ENCODE measurements around the gene CXCL10.
A peak's percentile ranks its signal among the peaks of the same experiment; 100 is the strongest.
"Not testable (repeated sequence)": the region's sequence is repeated elsewhere in the genome, so short reads cannot be mapped to it uniquely, and the experiment has no call there.

CXCL10 gene

GRCh38 chr4:76011700-76012387, 11.5 kb downstream of the CXCL10 start:
- no peaks in the 10 kb centered on the region for H3K9me3 Mint-ChIP-seq
- H3K27ac Mint-ChIP-seq, result peak overlapping the region; percentile 56
- H3K4me1 Mint-ChIP-seq (ENCODE audit: low read depth), result peaks cover 11% of the 10 kb centered on the region
- H3K4me3 Mint-ChIP-seq, result no peak overlapping the region
- H3K36me3 Mint-ChIP-seq (ENCODE audit: low read depth), result no peaks in the 10 kb centered on the region
- peaks cover 17% of the 10 kb centered on the region for H3K27me3 Mint-ChIP-seq

- Mint-ChIP-seq H3K4me3 (no peak overlapping the region), H3K36me3 (ENCODE audit: low read depth) (no peaks in the 10 kb centered on the region), H3K27me3 (peaks cover 20% of the 10 kb centered on the region), H3K9me3 (no peaks in the 10 kb centered on the region), H3K4me1 (ENCODE audit: low read depth) (peaks cover 8% of the 10 kb centered on the region), H3K27ac (no peak overlapping the region)
Measured at GRCh38 chr4:76011018-76011670, 12.2 kb downstream of the CXCL10 start.

- Mint-ChIP-seq H3K4me1 (ENCODE audit: low read depth) (peaks cover 8% of the 10 kb centered on the region), H3K27me3 (peaks cover 25% of the 10 kb centered on the region), H3K27ac (no peak overlapping the region), H3K4me3 (no peak overlapping the region), H3K9me3 (no peaks in the 10 kb centered on the region), H3K36me3 (ENCODE audit: low read depth) (no peaks in the 10 kb centered on the region)
Measured at GRCh38 chr4:76010576-76010975, 12.7 kb downstream of the CXCL10 start.

DNA sequence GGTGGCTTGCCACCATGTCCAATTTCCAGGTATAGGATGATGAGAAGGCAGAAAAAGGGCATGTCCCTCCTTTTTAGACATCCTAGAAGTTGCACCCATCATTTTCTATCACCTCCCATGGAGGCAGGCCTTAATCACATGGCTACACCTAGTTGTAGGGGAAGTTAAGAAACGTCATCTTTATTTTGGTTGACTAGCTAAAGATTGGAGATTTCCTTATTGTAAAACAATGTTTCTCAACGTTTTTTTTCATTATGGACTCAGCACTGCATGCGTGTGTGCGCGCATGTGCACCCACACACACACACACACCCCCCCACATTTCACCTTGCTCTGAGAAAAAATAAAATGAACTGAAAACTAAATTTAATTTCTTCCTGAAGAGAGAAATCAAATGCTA, 14.0 kb downstream of the CXCL10 start:
- H3K27ac Mint-ChIP-seq, result no peak overlapping the region
- H3K4me1 Mint-ChIP-seq (ENCODE audit: low read depth), result peaks cover 3% of the 10 kb centered on the region
- no peaks in the 10 kb centered on the region for H3K36me3 Mint-ChIP-seq (ENCODE audit: low read depth)
- no peaks in the 10 kb centered on the region for H3K9me3 Mint-ChIP-seq
- peaks cover 27% of the 10 kb centered on the region for H3K27me3 Mint-ChIP-seq
- no peak overlapping the region for H3K4me3 Mint-ChIP-seq

- H3K36me3 Mint-ChIP-seq (ENCODE audit: low read depth), result no peaks in the 10 kb centered on the region
- H3K27me3 Mint-ChIP-seq, result peaks cover 27% of the 10 kb centered on the region
- peak within 1 kb of the TSS; percentile 19 for H3K27ac Mint-ChIP-seq
Measured at GRCh38 chr4:76007089-76007862, 16.0 kb downstream of the CXCL10 start, which contains the start of gene CXCL9. CXCL9 (minus strand) TSS chr4:76007509; CDS start chr4:76007449, 60 bp downstream.

DNA sequence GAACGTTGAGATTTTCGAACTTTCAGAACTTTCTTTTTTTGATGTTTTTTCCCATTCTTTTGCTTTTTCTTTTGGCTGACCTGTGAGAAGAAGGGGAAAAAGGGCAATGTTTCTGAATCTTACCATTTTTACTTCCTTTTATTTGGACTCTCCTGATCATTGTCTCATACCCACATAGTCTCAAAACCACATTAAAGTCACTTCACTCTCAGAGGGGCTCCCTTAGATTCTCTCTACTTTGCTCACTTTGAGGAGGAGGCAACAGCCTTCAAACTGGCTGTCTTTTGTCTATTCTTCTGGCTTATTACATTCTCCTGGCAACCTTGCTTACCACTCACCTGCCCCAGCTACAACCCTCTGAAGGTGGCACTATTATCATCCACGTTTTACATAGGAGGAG, 19.7 kb downstream of the CXCL10 start:
- Mint-ChIP-seq H3K27me3 (peaks cover 22% of the 10 kb centered on the region), H3K4me1 (ENCODE audit: low read depth) (peaks cover 6% of the 10 kb centered on the region), H3K36me3 (ENCODE audit: low read depth) (no peaks in the 10 kb centered on the region), H3K9me3 (no peaks in the 10 kb centered on the region), H3K4me3 (no peak overlapping the region), H3K27ac (no peak overlapping the region)

More at GRCh38 chr4:76007089-76007862, 16.0 kb downstream of the CXCL10 start, which contains the start of gene CXCL9:
- Mint-ChIP-seq H3K4me3 (peak within 1 kb of the TSS; percentile 64), H3K9me3 (no peaks in the 10 kb centered on the region), H3K4me1 (ENCODE audit: low read depth) (peaks cover 6% of the 10 kb centered on the region)

DNA sequence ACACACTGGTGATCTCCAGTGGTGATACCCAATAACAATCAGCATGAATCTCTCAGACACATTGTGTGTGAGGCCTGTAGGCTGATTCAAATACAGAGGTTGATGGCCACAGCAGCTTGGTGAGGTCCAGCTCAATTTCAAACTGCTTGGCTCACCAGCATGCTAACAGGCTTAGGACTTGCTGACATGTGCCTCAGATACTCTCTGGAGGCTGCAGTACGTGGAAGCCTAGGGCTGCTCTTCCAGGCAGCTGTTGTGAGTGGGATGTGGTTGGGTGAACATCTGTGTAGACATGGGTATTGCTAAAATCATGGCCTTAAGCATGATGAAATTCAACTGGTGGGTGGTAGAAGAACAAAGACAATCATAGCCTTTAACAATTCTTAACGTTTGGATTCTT, 20.3 kb downstream of the CXCL10 start:
- Mint-ChIP-seq H3K27ac (peak overlapping the region; percentile 24), H3K4me1 (ENCODE audit: low read depth) (peaks cover 6% of the 10 kb centered on the region), H3K27me3 (peaks cover 21% of the 10 kb centered on the region), H3K36me3 (ENCODE audit: low read depth) (no peaks in the 10 kb centered on the region), H3K4me3 (no peak overlapping the region), H3K9me3 (no peaks in the 10 kb centered on the region)

GRCh38 chr4:76002176-76002575, 21.1 kb downstream of the CXCL10 start:
- no peak overlapping the region for H3K4me3 Mint-ChIP-seq
- H3K27ac Mint-ChIP-seq, result no peak overlapping the region
- H3K9me3 Mint-ChIP-seq, result no peaks in the 10 kb centered on the region
- H3K27me3 Mint-ChIP-seq, result peaks cover 18% of the 10 kb centered on the region
- H3K36me3 Mint-ChIP-seq (ENCODE audit: low read depth), result no peaks in the 10 kb centered on the region
- H3K4me1 Mint-ChIP-seq (ENCODE audit: low read depth), result peaks cover 6% of the 10 kb centered on the region

DNA sequence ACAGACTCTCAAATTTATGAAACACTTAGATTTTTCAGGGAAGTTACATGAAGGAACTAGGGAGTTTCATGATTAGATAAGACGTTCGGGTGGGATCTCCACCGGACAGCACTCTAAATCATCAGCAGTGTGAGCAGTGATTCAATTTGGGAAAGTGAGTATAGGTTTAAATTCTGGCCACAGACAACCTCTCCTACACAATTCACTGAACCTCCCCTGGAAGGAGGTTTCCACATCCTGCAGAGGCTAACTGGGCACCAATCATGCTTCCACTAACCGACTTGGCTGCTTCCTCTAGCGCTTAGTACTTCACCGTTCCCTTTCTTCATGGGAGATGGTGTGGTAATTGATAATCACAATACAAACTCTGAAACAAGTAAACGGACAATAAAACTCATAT, 21.6 kb downstream of the CXCL10 start:
- Mint-ChIP-seq H3K9me3 (no peaks in the 10 kb centered on the region), H3K27ac (no peak overlapping the region), H3K4me1 (ENCODE audit: low read depth) (peaks cover 6% of the 10 kb centered on the region), H3K36me3 (ENCODE audit: low read depth) (no peaks in the 10 kb centered on the region), H3K27me3 (peaks cover 13% of the 10 kb centered on the region), H3K4me3 (no peak overlapping the region)

DNA sequence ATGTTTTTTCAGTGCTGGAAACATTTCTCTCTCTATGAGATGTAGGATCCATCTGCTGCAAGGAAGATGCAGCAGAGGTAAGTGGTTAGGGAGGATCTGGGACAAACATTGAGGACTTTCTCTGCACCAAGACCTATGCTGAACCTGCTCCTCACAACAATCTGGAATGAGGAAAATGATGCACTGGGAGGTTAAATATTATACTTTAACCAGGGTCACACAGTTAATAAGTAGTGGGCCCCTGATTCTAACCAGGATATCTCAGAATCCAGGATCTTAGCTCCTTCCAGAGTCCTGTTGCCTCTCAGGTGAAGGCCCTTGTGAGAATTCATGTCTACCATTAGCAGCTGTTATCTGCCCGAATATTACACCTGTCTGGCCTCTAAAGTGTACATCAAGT, 23.0 kb downstream of the CXCL10 start:
- no peaks in the 10 kb centered on the region for H3K36me3 Mint-ChIP-seq (ENCODE audit: low read depth)
- H3K9me3 Mint-ChIP-seq, result no peaks in the 10 kb centered on the region
- no peak overlapping the region for H3K4me3 Mint-ChIP-seq
- H3K27me3 Mint-ChIP-seq, result peaks cover 5% of the 10 kb centered on the region
- peaks cover 6% of the 10 kb centered on the region for H3K4me1 Mint-ChIP-seq (ENCODE audit: low read depth)
- no peak overlapping the region for H3K27ac Mint-ChIP-seq

DNA sequence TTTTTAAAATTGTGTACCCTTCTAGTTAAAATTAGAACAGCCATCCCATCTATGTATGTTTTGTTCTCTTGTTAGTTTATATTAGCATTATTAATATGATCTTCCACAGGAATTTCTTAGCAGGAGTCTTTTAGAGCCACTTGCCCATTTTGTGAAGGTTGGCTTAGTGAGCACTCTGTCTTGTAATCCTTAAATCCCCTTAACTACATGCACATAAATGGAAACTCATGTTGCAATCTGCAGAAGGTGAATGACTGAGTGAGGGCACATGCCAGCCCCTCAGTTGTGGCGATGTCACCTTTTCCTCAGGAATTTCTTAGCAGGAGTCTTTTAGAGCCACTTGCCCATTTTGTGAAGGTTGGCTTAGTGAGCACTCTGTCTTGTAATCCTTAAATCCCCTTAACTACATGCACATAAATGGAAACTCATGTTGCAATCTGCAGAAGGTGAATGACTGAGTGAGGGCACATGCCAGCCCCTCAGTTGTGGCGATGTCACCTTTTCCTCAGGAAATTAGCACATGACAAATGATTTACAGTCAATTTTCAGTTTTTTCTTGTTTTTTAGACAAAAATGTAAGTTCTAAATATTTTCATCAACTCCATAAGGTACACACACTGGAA, 24.7 kb downstream of the CXCL10 start:
- not testable (repeated sequence) for H3K27me3 Mint-ChIP-seq; H3K4me1 Mint-ChIP-seq (ENCODE audit: low read depth); H3K9me3 Mint-ChIP-seq; H3K4me3 Mint-ChIP-seq; H3K36me3 Mint-ChIP-seq (ENCODE audit: low read depth); H3K27ac Mint-ChIP-seq

- H3K27ac Mint-ChIP-seq, result no peak overlapping the region
- no peaks in the 10 kb centered on the region for H3K4me1 Mint-ChIP-seq (ENCODE audit: low read depth)
- H3K27me3 Mint-ChIP-seq, result no peaks in the 10 kb centered on the region
- H3K4me3 Mint-ChIP-seq, result no peak overlapping the region
- no peaks in the 10 kb centered on the region for H3K36me3 Mint-ChIP-seq (ENCODE audit: low read depth)
- no peaks in the 10 kb centered on the region for H3K9me3 Mint-ChIP-seq
Measured at GRCh38 chr4:75997946-75998345, 25.4 kb downstream of the CXCL10 start.

DNA sequence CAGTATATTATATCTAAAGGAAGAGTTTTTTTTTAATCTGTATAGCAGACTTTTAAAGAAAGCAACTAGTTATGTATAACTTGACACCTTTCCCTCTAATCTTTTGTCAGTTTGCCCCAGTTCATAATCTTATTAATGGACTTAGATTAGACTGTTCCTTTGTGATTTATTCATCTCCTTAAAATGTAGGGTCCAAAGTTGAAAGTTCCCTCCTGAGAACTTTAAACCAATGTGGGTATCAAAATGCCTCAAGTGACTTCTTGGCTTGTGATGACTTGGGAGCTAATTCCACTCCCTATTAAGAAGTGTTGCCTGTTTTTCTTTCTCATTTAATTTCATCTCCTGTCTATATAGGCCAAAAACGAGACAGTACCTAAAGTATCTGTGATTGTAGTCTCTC, 26.2 kb downstream of the CXCL10 start:
- Mint-ChIP-seq H3K4me3 (no peak overlapping the region), H3K4me1 (ENCODE audit: low read depth) (no peaks in the 10 kb centered on the region), H3K9me3 (no peaks in the 10 kb centered on the region), H3K36me3 (ENCODE audit: low read depth) (no peaks in the 10 kb centered on the region), H3K27me3 (no peaks in the 10 kb centered on the region), H3K27ac (no peak overlapping the region)

- H3K36me3 Mint-ChIP-seq (ENCODE audit: low read depth), result no peaks in the 10 kb centered on the region
- no peaks in the 10 kb centered on the region for H3K27me3 Mint-ChIP-seq
- H3K4me3 Mint-ChIP-seq, result no peak overlapping the region
- no peaks in the 10 kb centered on the region for H3K9me3 Mint-ChIP-seq
- no peak overlapping the region for H3K27ac Mint-ChIP-seq
- peaks cover 11% of the 10 kb centered on the region for H3K4me1 Mint-ChIP-seq (ENCODE audit: low read depth)
Measured at GRCh38 chr4:75995727-75996126, 27.6 kb downstream of the CXCL10 start.

DNA sequence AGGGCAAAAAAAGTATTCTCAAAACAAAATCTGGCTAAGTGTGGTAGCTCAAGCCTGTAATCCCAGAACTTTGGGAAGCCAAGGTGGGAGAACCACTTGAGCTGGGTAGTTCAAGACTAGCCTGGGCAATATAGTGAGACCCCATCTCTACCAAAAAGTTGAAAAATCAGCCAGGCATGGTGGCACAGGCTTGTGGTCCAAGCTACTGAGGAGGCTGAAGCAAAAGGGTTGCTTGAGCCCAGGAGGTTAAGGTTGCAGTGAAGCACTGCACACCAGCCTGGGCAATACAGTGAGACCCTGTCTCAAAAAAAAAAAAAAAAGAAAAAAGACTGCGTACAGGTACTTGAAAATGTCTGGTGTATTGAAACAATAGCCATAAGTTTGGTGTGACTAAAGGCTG, 30.8 kb downstream of the CXCL10 start:
- peaks cover 4% of the 10 kb centered on the region for H3K9me3 Mint-ChIP-seq
- no peaks in the 10 kb centered on the region for H3K27me3 Mint-ChIP-seq
- no peak overlapping the region for H3K4me3 Mint-ChIP-seq
- H3K27ac Mint-ChIP-seq, result no peak overlapping the region
- peaks cover 21% of the 10 kb centered on the region for H3K36me3 Mint-ChIP-seq (ENCODE audit: low read depth)
- peaks cover 32% of the 10 kb centered on the region for H3K4me1 Mint-ChIP-seq (ENCODE audit: low read depth)

Measured in stimulated activated naive CD8-positive, alpha-beta T cell treated with anti-CD3 and anti-CD28 coated beads, Interleukin-15, Interleukin-2, amounts not matched to agents 100 ng/mL and 50 ng/mL, for 24 hours (primary cell).